ENCODE results near the gene PSD2. TPM values are rescaled to one million over a fixed set of nuclear protein-coding genes. Genes with fewer than 3 reads are reported as not detected.
A peak's percentile ranks its signal among the peaks of the same experiment; 100 is the strongest.

The PSD2 gene
- total and polyA plus RNA-seq, 10 of the 15 experiments (the other 5 are each of a cell fraction or from before 2014, with no cell fraction given), result 0.02 to 0.14 (median 0.03) TPM; not detected in 5

DNA sequence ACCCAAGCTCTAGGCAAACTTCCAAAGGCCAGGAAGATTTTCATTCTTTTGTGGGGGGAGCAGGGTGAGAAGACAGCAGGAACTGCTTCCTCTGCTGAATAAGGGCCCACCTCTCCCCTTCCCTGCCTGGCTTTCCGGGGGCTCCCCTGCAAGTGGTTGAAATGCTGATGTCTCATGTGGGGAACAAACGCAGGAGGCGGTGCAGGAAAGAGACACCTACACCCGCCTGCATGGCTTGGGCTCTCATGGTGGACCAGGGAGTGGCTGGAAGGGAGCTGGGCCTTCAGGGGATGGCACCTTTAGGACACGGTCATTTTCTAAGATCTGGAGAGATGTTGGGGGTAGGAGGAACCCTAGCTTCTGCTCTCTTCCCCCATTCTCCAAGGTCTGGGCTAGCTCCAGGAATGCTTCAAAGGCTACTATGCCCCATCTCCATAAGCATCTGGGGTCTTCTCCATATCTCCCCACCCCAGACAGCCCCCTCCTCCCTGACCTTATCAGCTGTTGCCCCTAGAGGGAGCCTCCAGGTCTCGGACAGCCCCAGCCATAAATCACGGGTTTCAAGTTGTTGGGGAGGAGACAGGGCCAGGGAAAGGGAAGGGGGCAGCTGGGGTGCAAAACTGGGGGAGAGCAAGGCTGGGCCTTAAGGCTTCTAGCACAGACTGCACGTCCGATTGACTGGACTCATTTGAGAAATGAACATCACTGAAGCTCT lies 76.6 kb downstream of the PSD2 start:
- in situ Hi-C loops (cut with MboI), result no loop called here
- CTCF ChIA-PET, result interaction anchor here (0.7 to 5.1 kb wide), 6 partner anchors 10 to 97 kb away, joined by 3 to 64 read pairs (median 3); no protein-coding TSS in a partner anchor

More for the DNA sequence above, 76.6 kb downstream of the PSD2 start:
- H3K4me3 ChIP-seq, result no peak overlapping the region
- WGBS (ENCODE audit: insufficient coverage, insufficient replicate concordance, low lambda C conversion rate, missing lambda C conversion rate), result 63% methylated on average over 9 of the region's 9 CpGs
- H3K4me2 ChIP-seq (ENCODE audit: control insufficient read depth, insufficient read depth), result no peak overlapping the region
- SMC1A ChIA-PET (ENCODE audit: uncharacterized antibody, unreplicated experiment), result interaction anchor here (0.8 to 1.6 kb wide), 4 partner anchors 8 to 97 kb away, joined by 3 to 6 read pairs (median 4); no protein-coding TSS in a partner anchor
- no peak for DNase-seq (ENCODE audit: low read depth, low spot score)
- no peaks in the 10 kb centered on the region for H4K20me1 ChIP-seq (ENCODE audit: control insufficient read depth, insufficient read depth)
- peaks cover 0 to 4% of the 10 kb centered on the region in 2 experiments; a peak in 3 of 4 replicates for H3K36me3 ChIP-seq (ENCODE audit: control insufficient read depth in 2 of 2, insufficient read depth in 2 of 2, low read length in 1 of 2)
- POLR2A ChIA-PET, result no interaction called here
- FAIRE-seq, result no peak
- RAD21 ChIA-PET (ENCODE audit: unreplicated experiment), result interaction anchor here (3.9 kb wide), 1 partner anchor 96 kb away, joined by 17 read pairs; no protein-coding TSS in a partner anchor
- intact Hi-C loops (cut with micrococcal nuclease; ENCODE audit: unreplicated experiment), result loop anchor here (10.0 kb wide), 1 partner anchor 173 kb away; the partner anchor contains the start of gene NRG2
- no peaks in the 10 kb centered on the region for H3K4me1 ChIP-seq (ENCODE audit: control insufficient read depth, insufficient read depth, low read length)
- no peaks in the 10 kb centered on the region for H3K79me2 ChIP-seq (ENCODE audit: control insufficient read depth, insufficient read depth, low read length)
- BruUV-seq (replicated peaks), result no TSS peak
- no peak overlapping the region for H3K27ac ChIP-seq (ENCODE audit: control insufficient read depth, insufficient read depth)
- peak; percentile 28; the same call in 1 of the 3 replicates for ATAC-seq
- no peaks in the 10 kb centered on the region; the same call in 2 of the 3 replicates for H3K9me3 ChIP-seq (replicated peaks; ENCODE audit: control insufficient read depth, insufficient read depth, low read length)
- no peak overlapping the region for H3K9ac ChIP-seq (ENCODE audit: control insufficient read depth, insufficient read depth, low read length)
- peak; percentile 20 to 27 (median 21); a peak in 3 of 6 replicates for TF ChIP-seq CTCF (IDR thresholded peaks at IDR 0.05 in 2 of 3, conservative IDR thresholded peaks at IDR 0.05 in 1 of 3; ENCODE audit: control insufficient read depth in 2 of 3, extremely low read depth in 1 of 3, insufficient read depth in 1 of 3, low read depth in 3 of 3, low read length in 3 of 3)
- no peak for TF ChIP-seq MEF2A (IDR thresholded peaks at IDR 0.05; ENCODE audit: insufficient read depth, low read depth, low read length)
- TF ChIP-seq SMC3 (IDR thresholded peaks at IDR 0.05; ENCODE audit: borderline replicate concordance, low read length), result peak; percentile 9; the same call in 1 of the 2 replicates
- peak; percentile 30 for TF ChIP-seq RAD21 (IDR thresholded peaks at IDR 0.05; ENCODE audit: insufficient read depth, low read depth, low read length)
- no peaks in the 10 kb centered on the region for H3K27me3 ChIP-seq (replicated peaks in 1 of 2; ENCODE audit: control insufficient read depth in 2 of 2, insufficient read depth in 2 of 2, low read length in 1 of 2)
- H2AFZ ChIP-seq (ENCODE audit: control insufficient read depth, low read depth, low read length), result no peak overlapping the region

Measured in GM12878 (cell line).